PC-9 (cell line): ENCODE results near the gene VTCN1. TPM values are rescaled to one million over a fixed set of nuclear protein-coding genes. Genes with fewer than 3 reads are reported as not detected.

Source experiments
- BruUV-seq: library from RNA; stranded (reverse); fragments of 400-500 nt; replicated peaks from 2 replicates; lab custom pipeline; 2021; lab: Mats Ljungman, UMichigan
- CTCF ChIA-PET: fragments of 300-600 bp; sonication (Branson Sonifier 250); formaldehyde crosslinking; loops from one replicate; lab custom pipeline; 2022; ENCODE audit warnings: antibody characterized with exemption; lab: Charles Lee
- POLR2A ChIA-PET: fragments of 300-600 bp; sonication (Branson Sonifier 250); formaldehyde crosslinking; loops from one replicate; lab custom pipeline; 2022; ENCODE audit warnings: antibody characterized with exemption; ENCODE audit not compliant: unreplicated experiment; lab: Charles Lee
- DNase-seq, 2 experiments: peaks; one replicate each; pipeline versions ENCODE4 v3.0.0 to v3.0.0-alpha.2; 2015 to 2022; ENCODE audit warnings: mixed read lengths in 1 of 2
- H2AFZ ChIP-seq: fragments of 200-600 bp; sonication (generic); 2 replicates; pipeline ENCODE4 v1.8.1; 2017; ENCODE audit warnings: antibody characterized with exemption
- H3F3A ChIP-seq: fragments of 200-600 bp; sonication (generic); 2 replicates; pipeline ENCODE4 v1.8.1; 2017; ENCODE audit warnings: antibody characterized with exemption, mild to moderate bottlenecking, low read depth; ENCODE audit not compliant: insufficient read depth
- H3K27ac ChIP-seq: fragments of 200-600 bp; sonication (generic); 2 replicates; pipeline ENCODE4 v1.6.1; 2016; ENCODE audit warnings: mixed run types
- H3K27me3 ChIP-seq: fragments of 200-600 bp; sonication (generic); 2 replicates; pipeline ENCODE4 v1.6.1; 2016; ENCODE audit warnings: low read depth, mixed run types; ENCODE audit not compliant: insufficient read depth
- H3K36me3 ChIP-seq: fragments of 200-600 bp; sonication (generic); 2 replicates; pipeline ENCODE4 v1.6.1; 2016; ENCODE audit warnings: low read depth, mixed run types
- H3K4me1 ChIP-seq: fragments of 200-600 bp; sonication (generic); replicated peaks from 2 replicates; pipeline ENCODE4 v1.6.1; 2016; ENCODE audit warnings: mixed run types; ENCODE audit not compliant: insufficient read depth
- H3K4me2 ChIP-seq: fragments of 200-600 bp; sonication (generic); 2 replicates; pipeline ENCODE4 v1.6.1; 2017; ENCODE audit warnings: mixed run types
- H3K4me3 ChIP-seq: fragments of 200-600 bp; sonication (generic); 2 replicates; pipeline ENCODE4 v1.6.1; 2016; ENCODE audit warnings: mixed run types
- H3K79me2 ChIP-seq: fragments of 200-600 bp; sonication (generic); 2 replicates; pipeline ENCODE4 v1.6.1; 2017; ENCODE audit warnings: low read depth, mixed run types
- H3K9me2 ChIP-seq: fragments of 200-600 bp; sonication (generic); 2 replicates; pipeline ENCODE4 v1.8.1; 2017; ENCODE audit warnings: mild to moderate bottlenecking; ENCODE audit not compliant: insufficient read depth
- H3K9me3 ChIP-seq: fragments of 200-600 bp; sonication (generic); 2 replicates; pipeline ENCODE4 v1.8.1; 2016; ENCODE audit warnings: low read depth; ENCODE audit not compliant: insufficient read depth
- H4K20me1 ChIP-seq: fragments of 200-600 bp; sonication (generic); 2 replicates; pipeline ENCODE4 v1.8.1; 2017; ENCODE audit not compliant: insufficient read depth
- CTCF ChIP-seq: fragments of 200-600 bp; sonication (generic); conservative IDR thresholded peaks from 2 replicates; pipeline ENCODE4 v1.6.1; 2017; ENCODE audit warnings: mixed run types, antibody characterized with exemption, mild to moderate bottlenecking, moderate library complexity
- EZH2 ChIP-seq: fragments of 200-600 bp; sonication (generic); IDR thresholded peaks from 2 replicates; pipeline ENCODE4 v1.8.0; 2017; ENCODE audit warnings: antibody characterized with exemption, low read depth
- intact Hi-C: fragments of 100-400 bp; cut with micrococcal nuclease; formaldehyde crosslinking; loops from one replicate; pipeline ENCODE4 v1.10.0; 2022; ENCODE audit not compliant: unreplicated experiment
- total RNA-seq: library from RNA; stranded (reverse); gene quantifications from 2 replicates; pipeline ENCODE4 v1.2.3, GENCODE V29; 2021

VTCN1 gene
- total RNA-seq, 1 experiment from 2014 or later, result 5.0 TPM

- Histone ChIP-seq H2AFZ (no peak overlapping the region), H3K36me3 (no peaks in the 10 kb centered on the region), H3K4me2 (no peak overlapping the region), H3K4me3 (no peak overlapping the region), H3K9me3 (no peaks in the 10 kb centered on the region), H3K27ac (no peak overlapping the region), H3K27me3 (no peaks in the 10 kb centered on the region), H4K20me1 (no peaks in the 10 kb centered on the region), H3F3A (no peaks in the 10 kb centered on the region), H3K9me2 (no peaks in the 10 kb centered on the region), H3K4me1 (no peaks in the 10 kb centered on the region), H3K79me2 (no peaks in the 10 kb centered on the region)
- no TSS peak for BruUV-seq
- intact Hi-C loops, result no loop called here
- ChIA-PET CTCF (no interaction called here), POLR2A (no interaction called here)
- TF ChIP-seq EZH2 (no peak), CTCF (no peak)
- no peak for DNase-seq
Measured at GRCh38 chr1:117257291-117257690, 46.6 kb upstream of the VTCN1 start.

- Histone ChIP-seq H3K9me3 (no peaks in the 10 kb centered on the region), H2AFZ (no peak overlapping the region), H3K4me2 (no peak overlapping the region), H4K20me1 (no peaks in the 10 kb centered on the region), H3F3A (no peaks in the 10 kb centered on the region), H3K36me3 (no peaks in the 10 kb centered on the region), H3K4me1 (no peaks in the 10 kb centered on the region), H3K27me3 (no peaks in the 10 kb centered on the region), H3K4me3 (no peak overlapping the region), H3K27ac (no peak overlapping the region), H3K9me2 (no peaks in the 10 kb centered on the region), H3K79me2 (no peaks in the 10 kb centered on the region)
- BruUV-seq, result no TSS peak
- POLR2A ChIA-PET, result no interaction called here
- no peak for TF ChIP-seq CTCF
- no peak for TF ChIP-seq EZH2
- no peak for DNase-seq
- intact Hi-C loops, result no loop called here
- CTCF ChIA-PET, result no interaction called here
Measured at GRCh38 chr1:117250061-117250606, 39.4 kb upstream of the VTCN1 start.

GRCh38 chr1:117244971-117245370, 34.2 kb upstream of the VTCN1 start:
- no peaks in the 10 kb centered on the region for H3K4me1 ChIP-seq
- no TSS peak for BruUV-seq
- H3K79me2 ChIP-seq, result no peaks in the 10 kb centered on the region
- H3K27ac ChIP-seq, result no peak overlapping the region
- H3K36me3 ChIP-seq, result no peaks in the 10 kb centered on the region
- POLR2A ChIA-PET, result no interaction called here
- intact Hi-C loops, result no loop called here
- CTCF ChIA-PET, result no interaction called here
- no peaks in the 10 kb centered on the region for H3K9me3 ChIP-seq
- H3F3A ChIP-seq, result no peaks in the 10 kb centered on the region
- no peaks in the 10 kb centered on the region for H3K27me3 ChIP-seq
- H2AFZ ChIP-seq, result no peak overlapping the region
- H3K4me2 ChIP-seq, result no peak overlapping the region
- H4K20me1 ChIP-seq, result no peaks in the 10 kb centered on the region
- DNase-seq, result no peak
- TF ChIP-seq EZH2, result no peak
- no peak for TF ChIP-seq CTCF
- no peaks in the 10 kb centered on the region for H3K9me2 ChIP-seq
- H3K4me3 ChIP-seq, result no peak overlapping the region
